HUDEP-2 (cell line): ENCODE measurements around the gene DENND5A.

Experiments used
- DNase-seq, 76 experiments: peaks; one replicate each; lab custom pipeline; 2025; ENCODE audit not compliant: unreplicated experiment in 76 of 76; lab: John Stamatoyannopoulos, UW

DENND5A gene

DNA sequence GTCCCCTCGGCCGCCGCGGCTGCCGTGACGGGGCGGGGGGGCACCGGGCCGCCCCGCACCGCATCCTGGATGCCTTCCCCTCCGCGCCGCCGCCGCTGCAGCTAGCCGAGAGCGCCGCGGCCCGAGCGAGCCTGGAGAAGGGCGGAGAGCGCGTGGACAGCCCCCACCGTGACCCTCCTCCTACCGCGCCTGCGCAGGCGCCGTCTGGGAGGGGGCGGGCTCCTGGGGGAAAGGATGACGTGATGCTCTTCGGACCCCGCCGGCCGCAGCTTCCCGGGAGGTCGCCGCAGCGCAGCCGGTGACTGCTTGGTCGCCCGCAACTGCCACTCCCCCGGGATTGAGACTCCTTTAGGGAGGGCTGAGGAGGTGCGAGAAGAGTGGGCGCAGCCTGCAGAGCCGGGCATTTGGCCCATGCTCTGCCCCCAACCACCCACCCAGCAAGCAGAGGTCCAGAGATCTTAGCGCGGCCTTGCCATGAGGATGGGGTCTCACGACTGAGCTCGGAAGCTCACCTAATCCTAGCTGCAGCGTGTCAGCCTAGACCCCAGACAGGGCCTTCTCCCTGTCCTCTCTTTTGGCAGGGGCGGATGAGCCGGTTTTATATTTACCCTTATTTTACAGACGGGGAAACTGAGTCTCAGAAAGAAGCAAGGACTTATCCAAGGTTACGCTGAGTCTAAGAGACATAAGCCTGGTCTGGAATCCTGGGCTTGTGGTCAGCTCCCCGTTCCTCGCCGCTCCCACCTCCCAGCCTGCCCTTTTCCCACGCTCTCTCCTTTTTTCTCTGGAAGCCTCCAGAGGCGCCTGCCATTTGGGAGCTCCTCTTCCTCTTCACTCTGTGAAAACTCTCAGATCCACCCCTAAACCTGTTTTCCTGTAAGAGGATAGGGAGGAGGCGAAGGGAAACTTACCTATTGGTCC is at the start of gene DENND5A:
Gene DENND5A, minus strand, starts transcription at position 140 of the 921 bp plus-strand sequence. CDS start 281 bp downstream, outside the sequence.
- peak in 44 of 76 experiments; percentile 2 to 64 (median 35) for DNase-seq

DNA sequence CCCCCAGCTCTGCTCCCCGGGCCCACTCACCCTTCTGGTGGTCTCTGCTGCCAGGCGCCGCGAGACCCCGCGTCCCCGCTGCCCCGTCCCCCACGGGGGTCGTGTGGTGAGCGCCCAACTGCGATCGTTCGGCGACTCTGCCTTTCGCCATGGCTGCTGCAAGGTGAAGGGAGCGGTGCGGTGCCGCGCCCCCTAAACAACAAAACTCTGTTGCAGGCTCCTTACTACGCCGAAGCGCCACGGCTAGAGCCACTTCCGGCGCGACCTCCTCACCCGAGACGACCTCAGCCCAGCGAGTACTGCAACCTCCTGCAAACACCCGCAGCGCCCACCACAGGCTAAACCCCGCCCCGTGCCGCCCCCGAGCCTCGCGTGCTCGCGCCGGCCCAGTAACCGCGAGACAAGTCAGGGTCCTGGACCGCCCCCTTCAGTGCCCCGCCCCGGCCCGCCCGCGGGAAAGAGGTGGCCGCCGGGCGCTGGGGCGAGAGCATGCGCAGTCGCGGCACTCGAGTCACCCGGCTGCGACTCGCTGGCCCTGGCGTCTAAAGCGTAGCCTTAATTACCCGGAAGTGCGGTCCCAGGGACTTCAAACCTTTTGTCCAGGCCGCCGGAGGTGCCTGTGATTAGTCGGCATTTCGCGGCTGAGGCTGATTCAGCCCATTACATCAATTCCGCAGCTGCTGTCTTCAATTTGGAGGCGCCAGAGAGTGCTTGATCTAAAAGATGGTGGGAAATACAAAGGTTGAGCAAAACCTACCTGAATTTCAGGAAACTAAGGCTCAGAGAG is 49.3 kb upstream of the DENND5A start, which contains the start of gene TMEM41B:
Gene TMEM41B, minus strand, starts transcription at position 303 of the 787 bp plus-strand sequence. Its CDS starts 152 bp downstream, at position 151.
- peak; percentile 33 to 99 (median 97) for DNase-seq

DNA sequence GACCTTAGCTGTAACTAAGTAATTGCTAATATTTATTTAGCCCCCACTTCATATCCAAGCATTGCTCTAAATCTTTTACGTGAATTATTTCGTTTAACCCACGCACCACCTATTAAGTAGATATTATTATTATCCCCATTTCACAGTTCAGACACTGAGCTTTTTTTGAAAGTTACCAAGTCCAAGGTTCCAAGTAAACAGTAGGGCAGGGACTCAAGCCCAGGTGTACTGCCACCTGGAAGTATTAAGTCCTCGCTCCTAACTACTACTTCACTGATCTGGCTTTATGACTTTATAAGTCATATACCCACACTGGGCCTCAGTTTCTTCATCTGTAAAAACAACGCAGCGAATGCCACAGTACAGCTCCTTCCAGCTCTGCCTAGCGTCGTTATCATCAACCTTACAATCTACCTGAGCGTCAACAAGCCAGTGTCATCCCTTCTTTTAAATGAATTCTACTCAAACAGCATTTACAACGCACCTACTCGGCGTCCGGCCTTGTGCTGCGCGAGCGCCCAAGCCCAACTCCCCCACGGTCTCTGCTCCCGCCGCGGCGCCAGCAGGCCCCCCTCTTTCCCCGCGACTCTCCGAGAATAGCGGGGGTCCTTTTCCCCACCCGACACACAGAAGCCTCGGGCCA is 48.6 kb upstream of the DENND5A start:
- DNase-seq: peak in 4 of 76 experiments; percentile 6 to 20 (median 12)

DNA sequence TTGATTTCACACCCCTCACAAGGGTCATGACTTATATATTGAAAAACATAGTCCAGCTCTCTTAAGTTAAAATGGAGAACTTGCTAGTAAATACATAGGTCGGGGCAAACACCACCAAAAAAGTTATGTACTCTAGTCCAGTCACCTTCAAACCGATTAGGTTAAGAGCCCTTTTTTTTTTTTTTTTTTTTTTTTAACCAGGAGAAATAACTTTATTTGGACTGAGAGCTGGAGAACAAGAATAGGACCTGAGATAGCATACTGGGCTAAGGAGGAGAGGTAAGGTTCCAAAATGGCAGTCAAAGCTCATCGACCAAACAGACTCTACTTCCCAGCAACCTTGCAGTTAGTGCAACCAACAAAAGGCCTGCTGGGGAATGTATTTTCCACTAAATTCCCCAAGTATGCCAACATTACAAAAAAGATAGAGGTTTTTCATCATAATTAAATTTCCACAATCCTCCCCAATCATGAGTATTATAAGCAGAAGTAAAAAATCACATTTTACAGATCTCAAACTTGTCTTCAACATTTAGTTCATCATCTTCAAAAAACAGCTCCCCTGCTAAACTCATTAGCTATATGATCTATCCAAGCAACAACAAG is 45.4 kb upstream of the DENND5A start:
- DNase-seq: no peak

DNA sequence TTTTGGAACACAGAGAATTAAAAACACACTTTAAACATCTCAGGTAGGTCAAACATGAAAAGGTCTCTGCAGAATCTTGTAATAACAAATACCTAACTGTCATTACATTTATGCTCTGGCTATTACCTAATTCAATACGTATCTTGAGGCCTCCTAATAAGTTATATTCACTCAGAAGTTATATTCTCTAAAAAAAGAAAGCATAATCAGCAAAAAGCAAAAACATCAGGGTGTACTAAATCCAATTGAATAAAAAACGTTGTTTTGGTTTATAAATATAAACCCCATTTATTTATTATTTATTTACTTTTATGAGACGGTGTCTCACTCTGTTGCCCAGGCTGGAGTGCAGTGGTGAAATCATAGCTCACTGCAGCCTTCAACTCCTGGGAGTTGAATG is 39.0 kb upstream of the DENND5A start:
- no peak for DNase-seq

DNA sequence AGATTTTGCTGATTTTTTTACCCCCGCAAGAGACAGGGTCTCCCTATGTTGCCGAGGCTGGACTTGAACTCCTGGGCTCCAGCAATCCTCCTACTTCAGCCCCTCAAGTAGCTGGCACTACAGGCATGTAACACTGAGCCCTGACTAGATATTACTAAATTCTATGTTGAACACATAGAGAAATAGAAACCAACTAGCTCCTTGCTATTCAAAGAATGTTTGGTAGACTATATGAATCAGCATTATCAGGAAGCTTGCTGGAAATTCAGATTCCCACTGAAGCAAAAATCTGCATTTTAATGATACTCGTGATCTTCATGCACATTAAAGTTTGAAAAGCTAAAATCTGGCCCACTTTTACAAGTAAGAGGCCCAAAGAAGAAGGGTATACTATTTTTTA is 37.3 kb upstream of the DENND5A start:
- DNase-seq: no peak

DNA sequence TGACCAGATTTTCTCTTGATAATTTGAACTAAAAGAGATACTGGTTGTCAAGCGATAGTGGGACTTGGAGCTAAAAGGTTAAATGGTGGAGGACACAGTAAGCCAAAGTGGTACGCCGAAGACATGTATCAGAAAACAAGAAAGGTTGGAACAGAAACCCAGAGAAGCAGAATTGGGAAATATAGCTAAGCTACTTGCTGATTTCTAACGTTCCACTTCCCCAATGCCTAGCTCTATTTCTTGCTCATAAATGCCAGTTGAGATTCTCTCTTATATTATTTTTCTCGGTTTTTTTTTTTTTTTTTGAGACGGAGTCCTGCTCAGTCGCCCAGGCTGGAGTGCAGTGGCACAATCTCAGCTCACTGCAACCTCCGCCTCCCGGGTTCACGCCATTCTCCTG is 36.6 kb upstream of the DENND5A start:
- no peak for DNase-seq

DNA sequence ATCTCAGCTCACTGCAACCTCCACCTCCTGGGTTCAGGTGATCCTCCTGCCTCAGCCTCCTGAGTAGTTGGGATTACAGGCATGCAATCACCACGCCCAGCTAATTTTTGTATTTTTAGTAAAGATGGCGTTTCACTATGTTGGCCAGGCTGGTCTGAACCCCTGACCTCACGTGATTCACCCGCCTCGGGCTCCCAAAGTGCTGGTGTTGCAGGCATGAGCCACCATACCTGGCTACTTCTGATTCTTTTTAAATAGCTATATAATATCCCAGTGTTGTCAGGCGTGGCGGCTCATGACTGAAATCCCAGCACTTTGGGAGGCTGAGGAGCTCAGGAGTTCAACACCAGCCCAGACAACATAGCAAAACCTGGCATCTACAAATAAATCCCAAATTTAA is 28.5 kb upstream of the DENND5A start:
- DNase-seq: no peak

DNA sequence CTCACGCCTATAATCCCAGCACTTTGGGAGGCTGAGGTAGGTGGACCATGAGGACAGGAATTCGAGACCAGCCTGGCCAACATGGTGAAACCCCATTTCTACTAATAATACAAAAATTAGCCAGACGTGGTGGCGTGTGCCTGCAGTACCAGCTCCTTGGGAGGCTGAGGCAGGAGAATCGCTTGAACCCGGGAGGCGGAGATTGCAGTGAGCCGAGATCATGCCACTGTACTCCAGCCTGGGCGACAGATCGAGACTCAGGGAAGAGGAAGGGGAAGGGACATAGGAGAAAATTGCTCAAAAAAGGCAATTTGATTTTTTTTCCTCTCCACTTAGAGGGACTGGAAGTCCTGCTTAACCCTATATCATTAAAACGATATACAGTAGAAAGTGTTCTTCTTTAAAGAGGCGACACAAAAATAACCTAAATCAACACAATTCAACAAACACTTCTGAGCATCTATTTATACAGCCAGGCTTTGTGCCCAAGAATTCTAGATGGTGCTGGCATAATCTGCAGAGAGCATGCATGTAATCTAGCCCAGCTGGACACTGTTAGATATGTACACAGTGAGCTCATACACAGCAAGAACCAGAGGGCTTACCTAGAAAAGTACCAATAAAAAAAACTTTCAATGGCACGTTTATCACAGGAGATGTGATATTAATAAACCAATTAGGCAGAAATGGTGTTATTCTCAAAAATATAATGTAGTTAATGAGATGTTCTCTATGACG is 20.9 kb upstream of the DENND5A start:
- peak in 13 of 76 experiments; percentile 3 to 38 (median 14) for DNase-seq

DNA sequence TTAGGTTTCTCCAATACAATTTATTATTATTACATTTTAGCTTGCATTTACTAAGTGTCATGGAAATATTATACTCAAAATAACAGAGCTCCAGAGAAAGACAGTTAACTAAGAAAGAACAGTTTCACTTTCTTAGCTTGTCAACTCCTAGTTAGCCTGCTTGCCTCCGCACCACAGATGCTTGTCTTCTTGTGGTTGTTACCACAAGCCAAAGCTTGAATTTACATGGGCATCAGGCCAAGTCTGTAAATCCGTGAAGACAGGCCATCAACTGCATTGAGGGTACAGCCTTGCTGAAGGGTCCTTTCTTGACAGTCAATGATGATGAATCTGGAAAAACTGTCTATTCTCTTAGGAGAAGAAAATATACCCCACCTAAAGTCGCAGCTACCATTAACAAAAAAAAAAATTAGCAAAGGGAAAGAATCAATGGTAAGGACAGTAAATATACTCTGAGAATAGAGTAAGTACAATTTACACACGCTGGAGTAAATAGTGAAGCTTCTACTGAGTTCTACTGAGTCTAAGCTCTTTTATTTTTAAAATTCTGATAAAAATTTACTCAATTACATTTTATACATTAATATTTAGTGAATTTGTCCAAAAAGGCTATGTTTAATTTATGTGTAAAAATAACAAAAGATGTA is 15.6 kb upstream of the DENND5A start:
- DNase-seq: peak in 56 of 76 experiments; percentile 2 to 68 (median 32)

DNA sequence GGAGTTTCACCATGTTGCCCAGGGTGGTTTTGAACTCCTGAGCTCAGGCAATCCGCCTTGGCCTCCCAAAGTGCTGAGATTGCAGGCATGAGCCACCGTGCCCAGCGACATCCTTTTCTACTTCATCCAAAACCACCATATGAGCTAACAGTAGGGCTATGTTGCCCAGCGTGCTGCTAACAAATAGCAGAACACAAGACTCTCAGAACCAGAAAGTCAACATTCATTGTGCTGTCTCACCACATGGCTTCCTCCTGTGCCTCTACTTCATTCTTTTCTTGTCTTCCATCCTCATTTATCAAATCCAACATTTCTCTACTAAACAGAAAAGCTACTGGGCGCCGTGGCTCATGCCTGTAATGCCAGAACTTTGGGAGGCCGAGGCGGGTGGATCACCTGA is 12.0 kb upstream of the DENND5A start:
- no peak for DNase-seq

DNA sequence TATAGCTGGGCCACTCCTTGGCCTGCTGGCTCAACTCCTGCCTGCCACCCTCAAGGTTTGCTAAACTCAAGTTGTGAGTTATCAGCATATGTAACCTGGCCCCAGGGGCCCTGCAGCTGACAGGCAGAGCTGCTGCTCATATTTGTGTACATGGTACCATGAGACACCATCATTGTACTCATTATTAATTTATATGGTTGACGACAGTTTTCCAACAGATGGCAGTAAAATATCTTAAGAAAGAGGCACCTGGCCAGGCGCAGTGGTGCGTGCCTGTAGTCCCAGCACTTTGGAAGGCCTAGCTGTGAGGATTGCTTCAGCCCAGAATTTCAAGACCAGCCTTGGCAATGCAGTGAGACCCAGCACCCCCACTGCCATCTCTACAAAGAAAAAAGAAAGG is 11.4 kb upstream of the DENND5A start:
- peak in 8 of 76 experiments; percentile 2 to 20 (median 9) for DNase-seq

DNA sequence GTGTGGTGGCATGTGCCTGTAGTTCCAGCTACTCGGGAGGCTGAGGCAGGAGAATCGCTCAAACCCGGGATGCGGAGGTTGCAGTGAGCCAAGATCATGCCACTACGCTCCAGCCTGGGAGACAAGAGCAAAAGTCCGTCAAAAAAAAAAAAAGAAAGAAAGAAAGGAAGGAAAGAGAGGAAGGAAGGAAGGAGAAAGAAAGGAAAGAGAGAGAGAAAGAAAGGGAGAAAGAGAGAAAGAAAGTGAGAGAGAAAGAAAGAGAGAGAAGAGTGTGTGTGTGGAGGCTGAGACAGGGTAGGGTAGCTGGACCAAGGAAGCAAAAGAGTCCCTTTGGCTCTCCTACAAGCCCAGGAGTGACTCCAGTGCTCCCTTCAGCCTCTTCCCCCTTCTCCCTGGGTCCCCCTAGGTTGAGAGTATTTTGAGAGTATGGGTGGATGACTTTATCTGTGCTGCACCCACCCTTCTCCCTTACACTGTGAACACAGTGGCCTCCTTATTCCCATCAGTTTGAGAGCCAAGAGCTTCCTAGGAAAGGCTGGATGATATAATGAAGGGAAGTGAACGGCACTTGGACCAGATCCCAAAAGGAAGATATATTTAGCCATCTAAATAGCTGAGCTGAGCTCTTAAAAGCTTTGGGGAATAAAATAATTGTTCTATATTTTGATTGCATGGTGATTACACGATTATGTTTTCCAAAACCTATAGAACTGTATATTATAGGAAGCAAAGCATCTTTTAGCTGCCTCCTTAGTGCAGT is 9.5 kb upstream of the DENND5A start:
- DNase-seq: no peak

DNA sequence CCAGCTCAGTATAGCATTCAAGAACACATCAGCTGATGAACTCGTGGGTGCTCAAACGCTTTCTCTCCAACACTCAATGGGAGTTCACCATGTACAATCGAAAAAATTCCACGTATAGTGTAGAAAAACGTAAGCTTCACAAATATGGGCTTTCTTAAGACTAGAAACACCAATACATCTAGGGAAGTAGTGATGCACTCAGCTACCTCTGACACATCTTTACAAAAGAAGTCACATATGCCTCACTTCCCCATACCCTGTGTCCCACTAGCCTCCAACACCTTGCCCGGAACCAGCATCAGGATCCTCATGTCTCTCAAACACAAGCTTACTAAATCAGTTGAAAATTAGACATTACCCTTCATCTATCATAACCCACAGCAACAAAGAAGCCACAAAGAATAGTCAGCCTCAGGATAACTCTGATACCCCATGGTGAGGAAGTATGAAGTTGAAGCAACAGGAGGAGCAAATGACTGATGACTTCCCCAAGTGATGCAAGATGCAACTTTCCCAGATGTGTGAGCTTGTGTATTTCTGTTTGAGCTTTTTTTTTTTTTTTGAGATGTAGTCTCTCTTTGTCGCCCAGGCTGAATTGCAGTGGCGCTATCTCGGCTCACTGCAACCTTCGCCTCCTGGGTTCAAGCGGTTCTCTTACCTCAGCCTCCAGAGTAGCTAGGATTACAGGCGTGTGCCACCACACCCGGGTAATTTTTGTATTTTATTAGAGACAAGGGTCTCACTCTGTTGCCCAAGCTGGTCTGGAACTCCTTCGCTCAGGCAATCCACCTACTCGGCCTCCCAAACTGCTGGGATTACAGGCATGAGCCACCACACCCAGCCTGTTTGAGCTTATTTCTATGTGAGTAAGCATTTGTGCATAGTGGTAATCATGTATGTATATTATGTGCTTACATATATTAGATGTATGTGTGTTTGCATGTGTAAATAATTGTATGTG is 8.5 kb upstream of the DENND5A start:
- DNase-seq: no peak

DNA sequence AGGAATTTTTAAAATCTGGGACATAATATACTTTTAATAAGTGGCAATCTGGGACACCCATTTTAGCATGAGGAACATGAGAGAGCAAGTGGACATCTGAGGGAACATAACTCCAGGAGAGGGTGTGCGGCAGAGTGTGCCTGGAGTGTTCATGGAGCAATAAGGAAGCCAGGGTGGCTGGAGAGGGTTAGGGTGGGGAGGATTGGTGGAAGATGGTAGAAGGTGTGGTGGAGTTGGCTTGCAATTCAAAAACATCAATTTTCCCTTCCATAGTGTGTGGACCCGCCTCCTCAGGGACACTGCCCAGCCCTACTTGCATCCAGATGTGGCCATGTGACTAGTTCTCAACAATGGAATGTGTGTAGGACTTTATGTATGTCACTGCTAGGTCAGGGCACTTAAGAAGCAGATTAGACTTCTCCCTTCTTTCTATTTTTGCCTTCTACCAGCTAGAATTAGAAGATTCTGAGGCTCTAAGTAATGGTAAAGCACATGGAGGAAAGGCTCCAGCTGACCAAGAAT is 4.4 kb upstream of the DENND5A start:
- DNase-seq: no peak

DNA sequence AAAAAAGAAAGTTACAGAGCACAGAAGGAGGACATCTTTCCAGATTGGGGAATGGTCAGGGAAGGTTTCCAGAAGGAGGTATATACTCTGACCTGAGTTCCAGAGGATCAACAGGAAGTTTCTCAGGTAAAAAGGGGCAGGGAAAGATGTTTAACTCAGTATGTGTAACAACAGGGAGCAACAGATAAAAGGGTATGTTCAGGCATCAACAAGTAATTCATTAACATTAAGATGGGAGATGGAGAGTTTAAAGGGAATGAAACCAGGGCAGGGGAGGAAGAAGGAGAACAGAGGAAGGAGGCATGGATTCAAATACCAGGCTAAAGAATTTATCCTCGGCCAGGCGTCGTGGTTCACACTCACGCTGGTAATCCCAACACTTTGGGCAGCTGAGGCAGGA is 2.5 kb upstream of the DENND5A start:
- DNase-seq: no peak

DNA sequence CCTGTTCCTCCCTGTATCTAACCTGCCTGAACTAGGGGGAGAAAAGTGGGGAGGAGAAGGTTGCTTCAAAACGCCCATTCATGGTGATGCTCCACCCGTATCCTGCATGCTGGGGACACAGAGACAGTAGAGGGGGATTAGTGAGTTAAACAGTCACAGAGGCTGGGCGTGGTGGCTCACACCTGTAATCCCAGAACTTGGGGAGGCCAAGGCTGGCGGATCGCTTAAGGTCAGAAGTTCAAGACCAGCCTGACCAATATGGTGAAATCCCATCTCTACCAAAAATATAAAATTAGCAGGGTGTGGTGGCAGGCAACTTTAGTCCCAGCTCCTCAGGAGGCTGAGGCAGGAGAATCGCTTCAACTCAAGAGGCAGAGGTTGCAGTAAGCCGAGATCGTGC is 1.8 kb upstream of the DENND5A start:
- DNase-seq: no peak
